ENCODE results near the gene RNASEH2A.

The RNASEH2A gene

GRCh38 chr19:12782424-12783290, 23.7 kb upstream of the RNASEH2A start:
- DNase-seq (ENCODE audit: low read depth in 2 of 2), result peak; percentile 81 to 86

GRCh38 chr19:12783291-12783848, 23.0 kb upstream of the RNASEH2A start:
- DNase-seq (ENCODE audit: low read depth in 2 of 2), result peak; percentile 56 to 66

- no peak for DNase-seq (ENCODE audit: low read depth in 2 of 2)
These were observed 22.5 kb upstream of the RNASEH2A start for GRCh38 chr19:12783849-12784393.

GRCh38 chr19:12784394-12784870, 22.0 kb upstream of the RNASEH2A start:
- DNase-seq (ENCODE audit: low read depth in 2 of 2), result no peak

DNA sequence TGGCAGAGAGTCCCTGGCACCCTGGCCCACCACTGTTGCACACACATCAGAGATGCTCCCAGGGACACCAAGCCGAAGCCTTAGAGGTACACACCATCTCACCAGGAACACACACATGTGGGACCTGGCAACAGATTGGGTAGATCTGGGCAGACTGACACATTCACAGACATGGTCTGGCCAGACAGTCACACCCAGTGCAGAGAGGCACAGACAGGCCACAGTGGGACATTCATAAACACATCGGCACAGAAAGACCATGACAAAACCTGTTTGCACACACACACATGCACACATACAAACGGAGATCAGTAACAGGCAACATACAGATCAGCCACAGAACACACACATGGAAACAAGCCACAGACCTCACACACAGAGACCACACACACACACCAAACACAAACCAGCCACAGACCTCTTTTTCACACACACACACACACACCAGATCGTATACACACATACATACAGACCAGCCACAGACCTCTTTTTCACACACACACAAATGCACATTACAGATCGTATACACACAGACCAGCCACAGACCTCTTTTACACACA, 21.4 kb upstream of the RNASEH2A start:
- DNase-seq (ENCODE audit: low read depth in 2 of 2), result no peak

DNA sequence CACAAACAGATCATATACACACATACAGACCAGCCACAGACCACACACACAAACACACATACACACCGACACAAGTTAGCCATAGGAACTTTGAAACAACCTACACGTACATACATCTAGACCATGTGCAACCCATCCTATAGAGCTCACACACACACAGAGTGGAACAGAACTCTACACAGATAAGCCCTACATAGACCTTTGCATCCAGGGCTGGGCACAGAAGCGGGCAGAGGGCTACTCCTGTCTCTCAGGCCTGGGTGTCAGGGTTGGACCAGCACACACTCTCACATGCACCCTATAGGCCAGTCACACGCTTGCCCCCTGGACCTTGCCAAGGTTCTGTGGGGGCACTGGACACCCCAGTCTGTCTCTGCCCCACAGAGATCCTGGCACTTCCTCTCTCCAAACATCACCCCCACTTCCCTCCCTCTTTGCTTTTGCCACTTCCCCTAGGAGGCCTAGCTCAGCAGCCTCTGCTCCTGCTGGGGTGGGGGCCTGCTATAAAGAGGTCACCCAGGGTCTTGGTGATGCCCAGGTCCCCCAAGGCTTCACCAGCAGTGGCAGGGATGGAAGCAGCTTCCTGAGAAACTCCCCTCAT, 20.9 kb upstream of the RNASEH2A start:
- no peak for DNase-seq (ENCODE audit: low read depth in 2 of 2)

- no peak for DNase-seq (ENCODE audit: low read depth in 2 of 2)
These were observed 20.1 kb upstream of the RNASEH2A start for GRCh38 chr19:12786141-12786870.

DNA sequence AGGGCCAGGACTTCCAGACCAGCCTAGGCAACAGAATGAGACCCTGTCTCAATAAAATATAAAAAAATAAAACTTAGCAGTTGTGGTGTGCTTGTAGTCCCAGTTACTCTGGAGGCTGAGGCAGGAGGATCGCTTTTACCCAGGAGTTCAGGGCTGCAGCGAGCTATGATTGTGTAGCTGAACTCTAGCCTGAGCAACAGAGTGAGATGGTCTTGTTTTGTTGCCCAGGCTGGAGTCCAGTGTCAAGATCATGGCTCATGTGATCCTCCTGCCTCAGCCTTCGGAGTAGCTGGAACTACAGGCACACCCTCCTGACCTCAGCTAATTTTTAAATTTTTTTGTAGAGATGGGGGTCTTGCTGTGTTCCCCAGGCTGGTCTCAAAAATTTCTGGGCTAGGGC, 19.4 kb upstream of the RNASEH2A start:
- no peak for DNase-seq (ENCODE audit: low read depth in 2 of 2)

DNA sequence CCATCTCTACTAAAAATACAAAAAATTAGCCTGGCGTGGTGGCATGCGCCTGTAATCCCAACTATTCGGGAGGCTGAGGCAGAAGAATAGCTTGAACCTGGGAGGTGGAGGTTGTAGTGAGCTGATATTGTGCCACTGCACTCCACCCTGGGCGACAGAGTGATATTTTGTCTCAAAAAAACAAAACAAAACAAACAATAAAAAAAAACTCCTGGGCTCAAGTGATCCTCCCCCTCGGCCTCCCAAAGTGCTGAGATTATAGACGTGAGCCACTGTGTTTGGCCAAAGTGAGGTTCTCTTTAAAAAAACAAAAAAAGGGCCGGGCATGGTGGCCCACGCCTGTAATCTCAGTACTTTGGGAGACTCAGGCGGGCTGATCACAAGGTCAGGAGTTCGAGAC, 18.9 kb upstream of the RNASEH2A start:
- no peak for DNase-seq (ENCODE audit: low read depth in 2 of 2)

GRCh38 chr19:12788042-12788681, 18.2 kb upstream of the RNASEH2A start:
- no peak for DNase-seq (ENCODE audit: low read depth in 2 of 2)

- no peak for DNase-seq (ENCODE audit: low read depth in 2 of 2)
These were observed 17.7 kb upstream of the RNASEH2A start for GRCh38 chr19:12788682-12789097.

- DNase-seq (ENCODE audit: low read depth in 2 of 2), result no peak
These were observed 17.1 kb upstream of the RNASEH2A start for GRCh38 chr19:12789098-12789903.

GRCh38 chr19:12789904-12790619, 16.3 kb upstream of the RNASEH2A start:
- DNase-seq (ENCODE audit: low read depth in 2 of 2), result peak; percentile 94 to 97

GRCh38 chr19:12790628-12791344, 15.6 kb upstream of the RNASEH2A start:
- DNase-seq (ENCODE audit: low read depth in 2 of 2), result no peak

- DNase-seq (ENCODE audit: low read depth in 2 of 2), result peak; percentile 93 to 95
These were observed 14.9 kb upstream of the RNASEH2A start, which contains the start of gene JUNB for GRCh38 chr19:12791345-12792050. JUNB (plus strand) TSS chr19:12791486; CDS start chr19:12791772, 286 bp downstream.

GRCh38 chr19:12792051-12792852, 14.1 kb upstream of the RNASEH2A start:
- DNase-seq (ENCODE audit: low read depth in 2 of 2), result peak; percentile 66 to 70

- no peak for DNase-seq (ENCODE audit: low read depth in 2 of 2)
These were observed 13.5 kb upstream of the RNASEH2A start for GRCh38 chr19:12792853-12793289.
